Astrocyte (in vitro differentiated cells and primary cell): ENCODE data around the gene PARP2. TPM values are rescaled to one million over a fixed set of nuclear protein-coding genes. Genes with fewer than 3 reads are reported as not detected.
"Not testable (repeated sequence)": the region's sequence is repeated elsewhere in the genome, so short reads cannot be mapped to it uniquely, and the experiment has no call there.

Experiments used
- DNase-seq: peaks from one replicate; pipeline ENCODE4 v3.0.0-alpha.2; 2010; ENCODE audit warnings: low read depth
- FAIRE-seq: peaks from 2 replicates; lab custom pipeline; 2011; peaks lifted over from hg19 to GRCh38; lab: Jason Lieb, UNC
- H2AFZ ChIP-seq: 2 replicates; pipeline ENCODE4 v1.6.0; 2012; ENCODE audit warnings: low read depth, low read length, inconsistent platforms
- H3K27ac ChIP-seq: 2 replicates; pipeline ENCODE4 v1.5.1; 2011; ENCODE audit warnings: low read depth, low read length, inconsistent platforms
- H3K27me3 ChIP-seq: 2 replicates; pipeline ENCODE4 v1.6.0; 2011; ENCODE audit warnings: low read length, inconsistent platforms; ENCODE audit not compliant: insufficient read depth
- H3K36me3 ChIP-seq: 2 replicates; pipeline ENCODE4 v1.5.1; 2011; ENCODE audit warnings: low read length, inconsistent platforms; ENCODE audit not compliant: insufficient read depth
- H3K4me1 ChIP-seq: 2 replicates; pipeline ENCODE4 v1.5.1; 2011; ENCODE audit warnings: low read length, inconsistent platforms; ENCODE audit not compliant: insufficient read depth
- H3K4me2 ChIP-seq: 2 replicates; pipeline ENCODE4 v1.6.0; 2012; ENCODE audit warnings: low read length, inconsistent platforms
- H3K4me3 ChIP-seq: 2 replicates; pipeline ENCODE4 v1.5.1; 2011; ENCODE audit warnings: low read depth, mild to moderate bottlenecking, low read length, inconsistent platforms; ENCODE audit not compliant: insufficient read depth
- H3K79me2 ChIP-seq: 2 replicates; pipeline ENCODE4 v1.6.0; 2012; ENCODE audit warnings: mild to moderate bottlenecking, low read length, inconsistent platforms; ENCODE audit not compliant: insufficient read depth
- H3K9ac ChIP-seq: 2 replicates; pipeline ENCODE4 v1.6.0; 2012; ENCODE audit warnings: mild to moderate bottlenecking, low read length, inconsistent platforms
- H3K9me3 ChIP-seq: 2 replicates; pipeline ENCODE4 v1.5.1; 2012; ENCODE audit warnings: low read depth, mild to moderate bottlenecking, low read length, inconsistent platforms; ENCODE audit not compliant: insufficient read depth
- H4K20me1 ChIP-seq: 2 replicates; pipeline ENCODE4 v1.6.0; 2012; ENCODE audit warnings: low read length, inconsistent platforms; ENCODE audit not compliant: insufficient read depth
- H3K27ac Mint-ChIP-seq: one replicate; pipeline ENCODE4 v1.8.0; 2021; ENCODE audit warnings: mild to moderate bottlenecking, mixed read lengths; ENCODE audit not compliant: unreplicated experiment
- H3K27me3 Mint-ChIP-seq: one replicate; pipeline ENCODE4 v1.8.0; 2021; ENCODE audit warnings: low read depth, mixed read lengths; ENCODE audit not compliant: unreplicated experiment
- H3K36me3 Mint-ChIP-seq: one replicate; pipeline ENCODE4 v1.8.0; 2021; ENCODE audit warnings: low read depth, mixed read lengths; ENCODE audit not compliant: unreplicated experiment
- H3K4me1 Mint-ChIP-seq: one replicate; pipeline ENCODE4 v1.8.0; 2021; ENCODE audit warnings: low read depth, mixed read lengths; ENCODE audit not compliant: unreplicated experiment
- H3K4me3 Mint-ChIP-seq: one replicate; pipeline ENCODE4 v1.8.0; 2021; ENCODE audit warnings: mild to moderate bottlenecking, moderate library complexity, mixed read lengths; ENCODE audit not compliant: unreplicated experiment
- H3K9me3 Mint-ChIP-seq: one replicate; pipeline ENCODE4 v1.8.0; 2021; ENCODE audit warnings: mild to moderate bottlenecking, mixed read lengths; ENCODE audit not compliant: unreplicated experiment
- EZH2 ChIP-seq: IDR thresholded peaks from 2 replicates; pipeline ENCODE4 v1.6.1; 2012; ENCODE audit warnings: mild to moderate bottlenecking, low read length, inconsistent platforms; ENCODE audit not compliant: insufficient read depth
- total RNA-seq: library from RNA; stranded (reverse); gene quantifications from 2 replicates; pipeline ENCODE4 v1.2.1, GENCODE V29; 2021
- TF ChIP-seq, protein P1 (sequence below): IDR thresholded peaks from 2 replicates; pipeline ENCODE4 v1.5.1; 2011; ENCODE audit warnings: low read depth, mild to moderate bottlenecking, inconsistent platforms, low read length, moderate library complexity; ENCODE audit not compliant: insufficient read depth

PARP2 gene
- total RNA-seq, 1 donor from 2014 or later: 21.5 TPM

GRCh38 chr14:20334017-20334416 lies 9.4 kb upstream of the PARP2 start:
- no peak for FAIRE-seq
- no peak overlapping the region for H3K27ac ChIP-seq
- Mint-ChIP-seq H3K27ac (no peak overlapping the region), H3K4me1 (peaks cover 10% of the 10 kb centered on the region), H3K27me3 (no peaks in the 10 kb centered on the region), H3K4me3 (no peak overlapping the region), H3K9me3 (no peaks in the 10 kb centered on the region), H3K36me3 (no peaks in the 10 kb centered on the region)
- H3K4me2 ChIP-seq: no peak overlapping the region
- H4K20me1 ChIP-seq: peaks cover 21% of the 10 kb centered on the region
- no peaks in the 10 kb centered on the region for H3K27me3 ChIP-seq
- DNase-seq: no peak
- H3K4me3 ChIP-seq: no peak overlapping the region
- H3K4me1 ChIP-seq: peaks cover 6% of the 10 kb centered on the region
- TF ChIP-seq, protein P1, sequence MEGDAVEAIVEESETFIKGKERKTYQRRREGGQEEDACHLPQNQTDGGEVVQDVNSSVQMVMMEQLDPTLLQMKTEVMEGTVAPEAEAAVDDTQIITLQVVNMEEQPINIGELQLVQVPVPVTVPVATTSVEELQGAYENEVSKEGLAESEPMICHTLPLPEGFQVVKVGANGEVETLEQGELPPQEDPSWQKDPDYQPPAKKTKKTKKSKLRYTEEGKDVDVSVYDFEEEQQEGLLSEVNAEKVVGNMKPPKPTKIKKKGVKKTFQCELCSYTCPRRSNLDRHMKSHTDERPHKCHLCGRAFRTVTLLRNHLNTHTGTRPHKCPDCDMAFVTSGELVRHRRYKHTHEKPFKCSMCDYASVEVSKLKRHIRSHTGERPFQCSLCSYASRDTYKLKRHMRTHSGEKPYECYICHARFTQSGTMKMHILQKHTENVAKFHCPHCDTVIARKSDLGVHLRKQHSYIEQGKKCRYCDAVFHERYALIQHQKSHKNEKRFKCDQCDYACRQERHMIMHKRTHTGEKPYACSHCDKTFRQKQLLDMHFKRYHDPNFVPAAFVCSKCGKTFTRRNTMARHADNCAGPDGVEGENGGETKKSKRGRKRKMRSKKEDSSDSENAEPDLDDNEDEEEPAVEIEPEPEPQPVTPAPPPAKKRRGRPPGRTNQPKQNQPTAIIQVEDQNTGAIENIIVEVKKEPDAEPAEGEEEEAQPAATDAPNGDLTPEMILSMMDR: no peak
- peaks cover 4% of the 10 kb centered on the region for H3K36me3 ChIP-seq
- peaks cover 46% of the 10 kb centered on the region for H3K79me2 ChIP-seq
- no peaks in the 10 kb centered on the region for H3K9me3 ChIP-seq
- H3K9ac ChIP-seq: no peak overlapping the region
- H2AFZ ChIP-seq: no peak overlapping the region

- not testable (repeated sequence) for H2AFZ ChIP-seq, H3K27ac ChIP-seq, H3K4me2 ChIP-seq, H3K9me3 Mint-ChIP-seq, H3K36me3 Mint-ChIP-seq, H3K4me3 Mint-ChIP-seq, H3K9me3 ChIP-seq, H3K27me3 ChIP-seq, H3K27me3 Mint-ChIP-seq, FAIRE-seq, H3K27ac Mint-ChIP-seq, H3K9ac ChIP-seq, H4K20me1 ChIP-seq, H3K4me3 ChIP-seq, H3K4me1 Mint-ChIP-seq, H3K4me1 ChIP-seq, DNase-seq
- H3K36me3 ChIP-seq: peaks cover 13% of the 10 kb centered on the region
- peaks cover 24% of the 10 kb centered on the region for H3K79me2 ChIP-seq
Observed at GRCh38 chr14:20341032-20341431, 2.4 kb upstream of the PARP2 start.

GRCh38 chr14:20341646-20342045 lies 1.8 kb upstream of the PARP2 start:
- no peak overlapping the region for H3K27ac ChIP-seq
- peak overlapping the region; percentile 89 for H3K4me2 ChIP-seq
- FAIRE-seq: no peak

More at GRCh38 chr14:20341646-20342045, 1.8 kb upstream of the PARP2 start:
- Mint-ChIP-seq H3K27ac (peak overlapping the region; percentile 94), H3K9me3 (no peaks in the 10 kb centered on the region), H3K4me3 (peak overlapping the region; percentile 88), H3K27me3 (no peaks in the 10 kb centered on the region), H3K4me1 (no peaks in the 10 kb centered on the region), H3K36me3 (no peaks in the 10 kb centered on the region)
- TF ChIP-seq EZH2: no peak
- TF ChIP-seq, protein P1: no peak
- Histone ChIP-seq H3K9ac (peak overlapping the region; percentile 83), H4K20me1 (no peaks in the 10 kb centered on the region), H3K27me3 (no peaks in the 10 kb centered on the region), H3K36me3 (peaks cover 14% of the 10 kb centered on the region), H3K4me3 (peak overlapping the region; percentile 75), H2AFZ (no peak overlapping the region), H3K4me1 (peaks cover 5% of the 10 kb centered on the region), H3K79me2 (peaks cover 24% of the 10 kb centered on the region), H3K9me3 (no peaks in the 10 kb centered on the region)
- no peak for DNase-seq
